GF-D8 (cell line): ENCODE data around the gene SPOCK3.
"Not testable (repeated sequence)": the region's sequence is repeated elsewhere in the genome, so short reads cannot be mapped to it uniquely, and the experiment has no call there.

ENCODE experiments used
- DNase-seq: peaks from one replicate; lab custom pipeline; 2025; lab: John Stamatoyannopoulos, UW

The SPOCK3 gene

GRCh38 chr4:167035390-167035789 is 198.9 kb downstream of the SPOCK3 start:
- no peak for DNase-seq

- no peak for DNase-seq
Observed at GRCh38 chr4:167034983-167035382, 199.3 kb downstream of the SPOCK3 start.

- no peak for DNase-seq
Observed at GRCh38 chr4:167032871-167033270, 201.4 kb downstream of the SPOCK3 start.

GRCh38 chr4:167031534-167032156 is 202.6 kb downstream of the SPOCK3 start:
- no peak for DNase-seq

- no peak for DNase-seq
Observed at GRCh38 chr4:167028976-167029375, 205.3 kb downstream of the SPOCK3 start.

GRCh38 chr4:167025670-167026069 is 208.6 kb downstream of the SPOCK3 start:
- no peak for DNase-seq

- DNase-seq = no peak
Observed at GRCh38 chr4:167023364-167023925, 210.8 kb downstream of the SPOCK3 start.

- no peak for DNase-seq
Observed at GRCh38 chr4:167021545-167022155, 212.6 kb downstream of the SPOCK3 start.

- no peak for DNase-seq
Observed at GRCh38 chr4:167020410-167020809, 213.9 kb downstream of the SPOCK3 start.

GRCh38 chr4:167014944-167015343 is 219.3 kb downstream of the SPOCK3 start:
- no peak for DNase-seq

- no peak for DNase-seq
Observed at GRCh38 chr4:167003326-167003725, 231.0 kb downstream of the SPOCK3 start.

- no peak for DNase-seq
Observed at GRCh38 chr4:167000141-167000852, 234.0 kb downstream of the SPOCK3 start.

- no peak for DNase-seq
Observed at GRCh38 chr4:166996216-166996615, 238.1 kb downstream of the SPOCK3 start.

- no peak for DNase-seq
Observed at GRCh38 chr4:166994686-166995085, 239.6 kb downstream of the SPOCK3 start.

GRCh38 chr4:166991006-166991561 is 243.2 kb downstream of the SPOCK3 start:
- DNase-seq = no peak

GRCh38 chr4:166989886-166990285 is 244.4 kb downstream of the SPOCK3 start:
- DNase-seq = no peak

GRCh38 chr4:166987026-166987425 is 247.3 kb downstream of the SPOCK3 start:
- no peak for DNase-seq

- DNase-seq = no peak
Observed at GRCh38 chr4:166981847-166982246, 252.4 kb downstream of the SPOCK3 start.

GRCh38 chr4:166980419-166980818 is 253.9 kb downstream of the SPOCK3 start:
- DNase-seq = no peak

GRCh38 chr4:166977596-166977995 is 256.7 kb downstream of the SPOCK3 start:
- DNase-seq = no peak

- no peak for DNase-seq
Observed at GRCh38 chr4:166972071-166972470, 262.2 kb downstream of the SPOCK3 start.

GRCh38 chr4:166968219-166968618 is 266.1 kb downstream of the SPOCK3 start:
- not testable (repeated sequence) for DNase-seq

- no peak for DNase-seq
Observed at GRCh38 chr4:166965562-166965961, 268.7 kb downstream of the SPOCK3 start.
